Uterus (tissue), 2 donors: ENCODE data around the gene UNC13A.

ENCODE experiments used
- POLR2A ChIP-seq, 2 donors: fragments of 450-650 bp; IDR thresholded peaks; one replicate each; pipeline ENCODE4 v1.6.1; 2016; ENCODE audit warnings: antibody characterized with exemption in 2 of 2, mild to moderate bottlenecking in 1 of 2, moderate library complexity in 1 of 2
- TF ChIP-seq, protein P1 (sequence below), 4 experiments: fragments of 200-600 bp in 2 of 4; fragments of 450-650 bp in 2 of 4; sonication (generic) in 2 of 4; IDR thresholded peaks; one replicate each; pipeline ENCODE4 v1.5.1; 2016 to 2019; ENCODE audit warnings: antibody characterized with exemption in 4 of 4, mild to moderate bottlenecking in 2 of 4, moderate library complexity in 1 of 4

GRCh38 chr19:17719730-17720400 lies 31.7 kb upstream of the UNC13A start:
- TF ChIP-seq, protein P1, sequence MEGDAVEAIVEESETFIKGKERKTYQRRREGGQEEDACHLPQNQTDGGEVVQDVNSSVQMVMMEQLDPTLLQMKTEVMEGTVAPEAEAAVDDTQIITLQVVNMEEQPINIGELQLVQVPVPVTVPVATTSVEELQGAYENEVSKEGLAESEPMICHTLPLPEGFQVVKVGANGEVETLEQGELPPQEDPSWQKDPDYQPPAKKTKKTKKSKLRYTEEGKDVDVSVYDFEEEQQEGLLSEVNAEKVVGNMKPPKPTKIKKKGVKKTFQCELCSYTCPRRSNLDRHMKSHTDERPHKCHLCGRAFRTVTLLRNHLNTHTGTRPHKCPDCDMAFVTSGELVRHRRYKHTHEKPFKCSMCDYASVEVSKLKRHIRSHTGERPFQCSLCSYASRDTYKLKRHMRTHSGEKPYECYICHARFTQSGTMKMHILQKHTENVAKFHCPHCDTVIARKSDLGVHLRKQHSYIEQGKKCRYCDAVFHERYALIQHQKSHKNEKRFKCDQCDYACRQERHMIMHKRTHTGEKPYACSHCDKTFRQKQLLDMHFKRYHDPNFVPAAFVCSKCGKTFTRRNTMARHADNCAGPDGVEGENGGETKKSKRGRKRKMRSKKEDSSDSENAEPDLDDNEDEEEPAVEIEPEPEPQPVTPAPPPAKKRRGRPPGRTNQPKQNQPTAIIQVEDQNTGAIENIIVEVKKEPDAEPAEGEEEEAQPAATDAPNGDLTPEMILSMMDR (IDR thresholded peaks at IDR 0.05): no peak
- no peak for TF ChIP-seq POLR2A (IDR thresholded peaks at IDR 0.05)
